HepG2 (cell line): ENCODE results near the gene ZNF511. TPM values are rescaled to one million over a fixed set of nuclear protein-coding genes. Genes with fewer than 3 reads are reported as not detected.

Source experiments
- AKAP8 ChIP-seq: sonication (generic); formaldehyde crosslinking; IDR thresholded peaks from 2 replicates; pipeline ENCODE4 v1.5.1; 2020; ENCODE audit warnings: mild to moderate bottlenecking, missing genetic modification reagents
- ATM ChIP-seq: fragments of 450-650 bp; IDR thresholded peaks from 2 replicates; pipeline ENCODE4 v1.7.1; 2017; ENCODE audit warnings: mild to moderate bottlenecking, borderline replicate concordance
- FOXP4 ChIP-seq: sonication (generic); formaldehyde crosslinking; IDR thresholded peaks from 2 replicates; pipeline ENCODE4 v1.4.0; 2020; ENCODE audit warnings: missing genetic modification reagents
- GTF3A ChIP-seq: sonication (generic); formaldehyde crosslinking; conservative IDR thresholded peaks from 2 replicates; pipeline ENCODE4 v1.4.0; 2020; ENCODE audit warnings: mild to moderate bottlenecking, missing genetic modification reagents
- HHEX ChIP-seq: IDR thresholded peaks from 2 replicates; pipeline ENCODE4 v1.6.1; 2016; ENCODE audit warnings: control low read depth
- HNF1B ChIP-seq: sonication (generic); formaldehyde crosslinking; IDR thresholded peaks from 2 replicates; pipeline ENCODE4 v1.5.1; 2020; ENCODE audit warnings: mild to moderate bottlenecking, moderate library complexity, missing genetic modification reagents
- IKZF1 ChIP-seq: fragments of 450-650 bp; IDR thresholded peaks from 2 replicates; pipeline ENCODE4 v1.7.1; 2016
- JUN ChIP-seq: sonication (generic); formaldehyde crosslinking; IDR thresholded peaks from 2 replicates; pipeline ENCODE4 v1.4.0; 2020; ENCODE audit warnings: mild to moderate bottlenecking, missing genetic modification reagents
- KLF16 ChIP-seq, 2 experiments: sonication (generic) in 1 of 2; formaldehyde crosslinking in 1 of 2; IDR thresholded peaks; 2 replicates each; pipeline versions ENCODE4 v1.6.1 to v1.8.0; 2016 to 2023; ENCODE audit warnings: missing genetic modification reagents in 2 of 2, missing compliant biosample characterization in 1 of 2
- LCORL ChIP-seq, 2 experiments: fragments of 450-650 bp in 1 of 2; sonication (generic) in 1 of 2; formaldehyde crosslinking in 1 of 2; IDR thresholded peaks; 2 replicates each; pipeline versions ENCODE4 v1.5.0 to v1.6.1; 2017 to 2020; ENCODE audit warnings: antibody characterized with exemption in 1 of 2, missing genetic modification reagents in 1 of 2
- NAIF1 ChIP-seq: sonication (generic); formaldehyde crosslinking; IDR thresholded peaks from 2 replicates; pipeline ENCODE4 v1.5.0; 2020; ENCODE audit warnings: mild to moderate bottlenecking, missing genetic modification reagents, borderline replicate concordance
- NR2C2 ChIP-seq: sonication (generic); formaldehyde crosslinking; IDR thresholded peaks from 2 replicates; pipeline ENCODE4 v1.4.0; 2020; ENCODE audit warnings: missing genetic modification reagents, mild to moderate bottlenecking, moderate library complexity, borderline replicate concordance
- SPEN ChIP-seq: sonication (generic); formaldehyde crosslinking; IDR thresholded peaks from 2 replicates; pipeline ENCODE4 v1.5.1; 2020; ENCODE audit warnings: low read depth, mild to moderate bottlenecking, missing genetic modification reagents
- TARDBP ChIP-seq: sonication (generic); formaldehyde crosslinking; IDR thresholded peaks from 2 replicates; pipeline ENCODE4 v1.8.0; 2022; ENCODE audit warnings: mild to moderate bottlenecking, missing genetic modification reagents
- TBX2 ChIP-seq: sonication (generic); formaldehyde crosslinking; IDR thresholded peaks from 2 replicates; pipeline ENCODE4 v1.5.0; 2020; ENCODE audit warnings: missing genetic modification reagents, mild to moderate bottlenecking, borderline replicate concordance
- TCF7L2 ChIP-seq: IDR thresholded peaks from 2 replicates; pipeline ENCODE4 v1.6.1; 2011; ENCODE audit warnings: mild to moderate bottlenecking, low read depth, low read length, moderate library complexity
- ZFP1 ChIP-seq: IDR thresholded peaks from 2 replicates; pipeline ENCODE4 v1.6.1; 2016
- ZNF18 ChIP-seq: sonication (generic); formaldehyde crosslinking; IDR thresholded peaks from 2 replicates; pipeline ENCODE4 v1.8.0; 2022; ENCODE audit warnings: mild to moderate bottlenecking, missing genetic modification reagents; ENCODE audit not compliant: insufficient replicate concordance
- ZNF326 ChIP-seq: sonication (generic); formaldehyde crosslinking; IDR thresholded peaks from 2 replicates; pipeline ENCODE4 v1.4.0; 2020; ENCODE audit warnings: missing genetic modification reagents, borderline replicate concordance
- ZNF451 ChIP-seq: sonication (generic); formaldehyde crosslinking; IDR thresholded peaks from 2 replicates; pipeline ENCODE4 v1.5.0; 2020; ENCODE audit warnings: mild to moderate bottlenecking, missing genetic modification reagents
- ZNF7 ChIP-seq: IDR thresholded peaks from 2 replicates; pipeline ENCODE4 v1.6.1; 2016; ENCODE audit warnings: missing biosample characterization, missing genetic modification reagents
- ZNF777 ChIP-seq: sonication (generic); formaldehyde crosslinking; IDR thresholded peaks from 2 replicates; pipeline ENCODE4 v1.4.0; 2020; ENCODE audit warnings: missing genetic modification reagents
- ZNF784 ChIP-seq: sonication (generic); formaldehyde crosslinking; IDR thresholded peaks from 2 replicates; pipeline ENCODE4 v1.5.1; 2020; ENCODE audit warnings: missing genetic modification reagents, mild to moderate bottlenecking, borderline replicate concordance
- ZNF841 ChIP-seq: sonication (generic); formaldehyde crosslinking; IDR thresholded peaks from 2 replicates; pipeline ENCODE4 v1.8.1; 2023; ENCODE audit warnings: missing genetic modification reagents, borderline replicate concordance
- ZSCAN20 ChIP-seq: sonication (generic); formaldehyde crosslinking; IDR thresholded peaks from 2 replicates; pipeline ENCODE4 v1.4.0; 2020; ENCODE audit warnings: missing genetic modification reagents, mild to moderate bottlenecking, borderline replicate concordance
- polyA plus RNA-seq, 8 experiments: library from polyadenylated mRNA; depleted of rRNA in 3 of 8; stranded (reverse) in 7 of 8; unstranded in 1 of 8; fragments of >200 nt; fragmentation: Illumina TruSeq in 4 of 8; extraction: Trizol in 4 of 8; gene quantifications; 2 replicates each; pipeline versions ENCODE4 v1.2.1 to v1.2.3, GENCODE V29; 2011 to 2016; ENCODE audit warnings: low read depth in 4 of 8, missing spikeins in 1 of 8, mixed read lengths in 1 of 8; ENCODE audit not compliant: insufficient read depth in 1 of 8
- total RNA-seq, 5 experiments: library from RNA; depleted of rRNA; stranded (reverse); fragments of >200 nt; fragmentation: Illumina TruSeq; extraction: Trizol; gene quantifications; 2 replicates each; pipeline ENCODE4 v1.2.3, GENCODE V29; 2016; ENCODE audit warnings: low read depth in 1 of 5

The ZNF511 gene
- total and polyA plus RNA-seq, 2 of the 13 experiments (the other 11 are each of a cell fraction or from before 2014, with no cell fraction given), result 35.6 to 66.4 TPM

- TF ChIP-seq ZSCAN20 (CRISPR knock-in tag) (peak; percentile 31; the same call in 1 of the 2 replicates), ZNF841 (CRISPR knock-in tag) (0 out of 2 replicates have a peak, but pooled peaks have one; percentile 27), HNF1B (CRISPR knock-in tag) (0 out of 2 replicates have a peak, but pooled peaks have one; percentile 5), ZNF326 (CRISPR knock-in tag) (no peak), NAIF1 (CRISPR knock-in tag) (no peak), NR2C2 (CRISPR knock-in tag) (peak; percentile 53; the same call in 1 of the 2 replicates), ZNF777 (CRISPR knock-in tag) (peak; percentile 87), TBX2 (CRISPR knock-in tag) (0 out of 2 replicates have a peak, but pooled peaks have one; percentile 8), KLF16 (CRISPR knock-in tag; IDR thresholded peaks at IDR 0.05) (no peak), ZNF7 (CRISPR knock-in tag) (no peak), AKAP8 (CRISPR knock-in tag) (no peak), TCF7L2 (no peak), ATM (no peak), ZNF451 (CRISPR knock-in tag) (no peak), GTF3A (CRISPR knock-in tag) (no peak), JUN (no peak; the same call in 1 of the 2 replicates), SPEN (CRISPR knock-in tag) (peak; percentile 78; the same call in 1 of the 2 replicates), FOXP4 (CRISPR knock-in tag) (no peak), ZNF18 (CRISPR knock-in tag) (no peak), ZFP1 (CRISPR knock-in tag) (no peak), IKZF1 (no peak), HHEX (CRISPR knock-in tag) (no peak), ZNF784 (CRISPR knock-in tag) (peak; percentile 74; the same call in 1 of the 2 replicates), TARDBP (CRISPR knock-in tag) (no peak), LCORL (IDR thresholded peaks at IDR 0.05) (no peak), LCORL (CRISPR knock-in tag; IDR thresholded peaks at IDR 0.05) (no peak)
These were observed at the start of gene ZNF511, which contains the start of gene TUBGCP2 (continued) for GRCh38 chr10:133308421-133309099.
